Right lobe of liver (tissue), 6 donors: ENCODE results near the gene ADGRL2. TPM values are rescaled to one million over a fixed set of nuclear protein-coding genes. Genes with fewer than 3 reads are reported as not detected.

Experiments
- ATAC-seq, 4 donors: fragments of 200-7000 bp; cut with Tn5 transposase; one replicate each; pipeline ENCODE4 v1.9.1; 2020; ENCODE audit warnings: mild to moderate bottlenecking in 4 of 4, moderate library complexity in 4 of 4
- DNase-seq, 3 donors: peaks; one replicate each; pipeline ENCODE4 v3.0.0-alpha.2; 2020
- H3K27ac ChIP-seq, 3 donors: fragments of 200-600 bp; one replicate each; pipeline ENCODE4 v1.8.0; 2022
- H3K27me3 ChIP-seq, 2 donors: fragments of 200-600 bp; one replicate each; pipeline ENCODE4 v1.8.0; 2022
- H3K36me3 ChIP-seq, 4 donors: fragments of 200-600 bp; sonication (generic) in 1 of 4; one replicate each; pipeline versions ENCODE4 v1.5.1 to v1.8.0; 2017 to 2022; ENCODE audit warnings: control low read depth in 1 of 4
- H3K4me1 ChIP-seq, 4 donors: fragments of 200-600 bp; sonication (generic) in 1 of 4; one replicate each; pipeline versions ENCODE4 v1.5.1 to v1.8.0; 2017 to 2022; ENCODE audit warnings: control low read depth in 1 of 4
- H3K4me3 ChIP-seq, 3 donors: fragments of 200-600 bp; one replicate each; pipeline ENCODE4 v1.8.0; 2022
- H3K9me3 ChIP-seq, 4 donors: fragments of 200-600 bp; sonication (generic) in 1 of 4; one replicate each; pipeline versions ENCODE4 v1.5.1 to v1.8.0; 2017 to 2022; ENCODE audit warnings: control low read depth in 1 of 4
- CTCF ChIP-seq, 4 donors: fragments of 200-600 bp in 3 of 4; fragments of 450-650 bp in 1 of 4; IDR thresholded peaks; one replicate each; pipeline versions ENCODE4 v1.5.1 to v1.8.0; 2016 to 2022; ENCODE audit warnings: antibody characterized with exemption in 4 of 4, mild to moderate bottlenecking in 2 of 4
- POLR2A ChIP-seq: fragments of 450-650 bp; IDR thresholded peaks from one replicate; pipeline ENCODE4 v1.6.1; 2017; ENCODE audit warnings: antibody characterized with exemption, mild to moderate bottlenecking
- WGBS: methylation state at CpG from one replicate; pipeline ENCODE4 v1.1.6; 2018; ENCODE audit warnings: low coverage, low lambda C conversion rate; ENCODE audit not compliant: insufficient coverage; ENCODE audit errors: missing lambda C conversion rate; 5-methylcytosine and 5-hydroxymethylcytosine counted together
- intact Hi-C, 2 donors: fragments of 100-400 bp; cut with DNase I; formaldehyde crosslinking; loops; one replicate each; pipeline versions ENCODE4 v1.11.2 to v1.14.1; 2022
- total RNA-seq, 6 experiments: library from RNA; depleted of rRNA in 2 of 6; stranded (reverse); fragments of >200 nt in 2 of 6; fragmentation: NEBNext Ultra II Directional in 3 of 6; extraction: Animal tissue kit (Norgen Biotek cat#: 25700) in 3 of 6; gene quantifications; one replicate each; pipeline versions ENCODE4 v1.1.0 to v1.2.4, GENCODE V29; 2016 to 2023
- donor health status: DM: no; HTN: yes; CAD: no.
- donor health status: DM: no; HTN: no; CAD: no.
- donor health status: DM: no; HTN: no; CAD: no.
- donor health status: DM: no; HTN: yes; CAD: no.
- donor health status: DM: no; HTN: yes; CAD: no.

ADGRL2 gene
- total RNA-seq, 6 experiments from 2014 or later = 38.0 to 72.3 (median 51.2) TPM

DNA sequence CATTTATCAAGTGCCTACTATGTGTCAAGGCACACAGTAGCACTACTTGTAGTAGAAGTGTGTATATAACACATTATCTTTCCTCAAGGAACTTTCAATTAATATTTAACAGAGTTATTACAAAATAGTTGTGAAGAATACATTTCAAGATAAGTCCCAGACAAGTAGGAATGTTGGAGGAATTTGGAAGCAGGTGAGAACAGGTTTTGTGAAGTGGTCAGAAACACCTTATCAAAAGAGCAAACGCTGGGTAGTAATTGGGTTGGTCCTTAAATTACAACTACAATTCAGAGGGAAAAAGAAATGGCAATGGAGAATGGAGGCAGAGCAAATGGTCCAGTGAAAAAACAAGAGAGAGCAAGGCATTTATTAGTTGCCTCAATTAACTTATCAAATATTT lies 218.8 kb downstream of the ADGRL2 start:
- no peaks in the 10 kb centered on the region for H3K27me3 ChIP-seq
- DNase-seq (no peak), ATAC-seq (no peak)
- no peaks in the 10 kb centered on the region for H3K4me1 ChIP-seq
- 40% methylated on average over 1 of the region's 1 CpG for WGBS
- no peak overlapping the region for H3K27ac ChIP-seq
- H3K36me3 ChIP-seq = no peaks in the 10 kb centered on the region
- H3K4me3 ChIP-seq = no peak overlapping the region
- no peaks in the 10 kb centered on the region for H3K9me3 ChIP-seq
- intact Hi-C loops = no loop called here
- no peak for TF ChIP-seq POLR2A
- TF ChIP-seq CTCF (IDR thresholded peaks at IDR 0.05) = no peak

DNA sequence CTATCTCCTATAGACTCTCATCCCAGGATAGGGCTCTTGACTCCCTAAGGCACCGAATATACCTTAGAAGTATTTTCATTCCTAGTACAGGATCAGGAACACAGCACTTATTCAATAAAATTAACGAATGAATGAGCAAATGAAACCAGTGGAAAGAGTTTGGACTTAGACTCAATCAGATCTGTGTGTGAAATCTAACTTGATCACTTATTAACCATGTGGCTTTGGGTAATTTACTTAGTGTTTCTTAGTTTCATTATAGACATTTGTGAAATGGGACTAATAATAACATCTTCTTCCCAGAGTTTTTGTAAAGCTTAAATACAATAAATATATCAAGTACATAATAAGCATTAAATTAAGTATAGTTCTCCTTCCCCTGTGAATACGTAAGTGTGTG lies 230.1 kb downstream of the ADGRL2 start:
- ATAC-seq = no peak
- 61% methylated on average over 3 of the region's 3 CpGs for WGBS
- no peaks in the 10 kb centered on the region for H3K9me3 ChIP-seq
- TF ChIP-seq CTCF (IDR thresholded peaks at IDR 0.05) (no peak), POLR2A (no peak)
- no peaks in the 10 kb centered on the region for H3K36me3 ChIP-seq
- DNase-seq = no peak
- no peak overlapping the region for H3K27ac ChIP-seq
- no peak overlapping the region for H3K4me3 ChIP-seq
- H3K4me1 ChIP-seq = no peaks in the 10 kb centered on the region
- no peaks in the 10 kb centered on the region for H3K27me3 ChIP-seq
- intact Hi-C loops = no loop called here

DNA sequence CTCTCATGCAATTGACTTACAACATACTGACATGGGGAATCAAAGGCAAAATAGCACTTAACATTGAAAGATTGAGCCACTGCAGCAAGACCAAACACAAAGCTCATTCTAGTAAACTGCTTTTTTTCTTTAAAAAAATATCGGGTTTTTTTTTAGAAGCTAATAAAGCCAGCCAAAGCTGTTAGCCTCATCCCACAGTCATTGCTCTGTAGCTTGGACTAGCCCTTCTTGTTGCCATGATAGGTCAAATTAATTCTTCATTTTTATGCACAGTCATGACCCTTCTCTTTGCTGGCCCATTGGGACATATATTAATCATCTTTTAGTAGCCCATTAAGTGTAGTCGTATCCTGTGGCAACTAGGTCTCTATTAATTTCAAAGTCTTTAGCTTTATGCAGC lies 231.3 kb downstream of the ADGRL2 start:
- DNase-seq = no peak
- no peaks in the 10 kb centered on the region for H3K4me1 ChIP-seq
- no peaks in the 10 kb centered on the region for H3K27me3 ChIP-seq
- ATAC-seq = no peak
- H3K36me3 ChIP-seq = no peaks in the 10 kb centered on the region
- no peak overlapping the region for H3K27ac ChIP-seq
- intact Hi-C loops = no loop called here
- TF ChIP-seq POLR2A (no peak), CTCF (IDR thresholded peaks at IDR 0.05) (no peak)
- 93% methylated on average over 2 of the region's 2 CpGs for WGBS
- no peaks in the 10 kb centered on the region for H3K9me3 ChIP-seq
- H3K4me3 ChIP-seq = no peak overlapping the region

DNA sequence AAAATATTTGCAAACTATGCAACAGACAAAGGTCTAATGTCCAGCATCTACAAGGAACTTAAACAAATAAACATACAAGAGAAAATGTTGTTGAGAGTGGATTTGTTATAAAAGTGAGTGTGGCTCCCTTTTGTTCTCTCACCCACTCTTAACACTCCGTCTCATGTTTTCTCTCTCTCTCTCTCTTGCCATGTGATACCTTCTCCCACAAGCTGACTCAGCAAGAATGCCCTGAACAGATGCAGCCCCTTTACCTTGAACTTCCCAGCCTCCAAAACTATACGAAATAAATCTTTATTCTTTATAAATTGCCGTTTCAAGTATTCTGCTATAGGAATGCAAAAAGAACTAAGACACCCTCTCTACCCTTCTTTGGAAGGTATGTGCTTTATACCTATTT lies 234.1 kb downstream of the ADGRL2 start:
- no peak for DNase-seq
- 45% methylated on average over 3 of the region's 3 CpGs for WGBS

More for the DNA sequence above, 234.1 kb downstream of the ADGRL2 start:
- intact Hi-C loops = no loop called here
- no peak for ATAC-seq
- Histone ChIP-seq H3K4me1 (no peaks in the 10 kb centered on the region), H3K27ac (no peak overlapping the region), H3K27me3 (no peaks in the 10 kb centered on the region), H3K9me3 (no peaks in the 10 kb centered on the region), H3K4me3 (no peak overlapping the region), H3K36me3 (no peaks in the 10 kb centered on the region)
- no peak for TF ChIP-seq CTCF (IDR thresholded peaks at IDR 0.05)
- TF ChIP-seq POLR2A = no peak
